ENCODE data around the gene CFAP45.

Gene CFAP45

GRCh38 chr1:159872891-159873290 lies 27.1 kb downstream of the CFAP45 start:
- DNase-seq (ENCODE audit: low spot score) = no peak

DNA sequence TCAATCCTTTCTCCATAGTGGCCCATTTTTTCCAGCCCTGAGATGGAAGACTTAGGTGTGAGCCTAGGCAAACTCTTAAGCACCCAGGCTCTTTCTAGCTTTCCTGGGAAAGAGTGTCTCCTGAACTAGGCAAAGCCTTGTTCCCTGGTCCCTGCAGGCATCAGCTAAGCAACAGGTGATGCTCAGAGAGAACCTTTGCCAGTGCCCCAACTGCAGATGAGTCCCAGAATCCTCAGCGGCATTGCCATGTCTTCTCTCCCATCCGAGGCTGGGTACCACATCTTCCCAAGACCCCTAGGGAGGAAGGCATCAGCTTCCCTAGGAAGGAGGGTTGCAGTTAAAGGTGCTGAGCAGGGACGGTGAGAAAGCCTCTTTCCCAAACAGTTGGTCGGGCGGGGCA lies 29.3 kb downstream of the CFAP45 start:
- no peak for DNase-seq (ENCODE audit: low spot score)

GRCh38 chr1:159869607-159870006 lies 30.4 kb downstream of the CFAP45 start:
- DNase-seq (ENCODE audit: low spot score) = no peak

DNA sequence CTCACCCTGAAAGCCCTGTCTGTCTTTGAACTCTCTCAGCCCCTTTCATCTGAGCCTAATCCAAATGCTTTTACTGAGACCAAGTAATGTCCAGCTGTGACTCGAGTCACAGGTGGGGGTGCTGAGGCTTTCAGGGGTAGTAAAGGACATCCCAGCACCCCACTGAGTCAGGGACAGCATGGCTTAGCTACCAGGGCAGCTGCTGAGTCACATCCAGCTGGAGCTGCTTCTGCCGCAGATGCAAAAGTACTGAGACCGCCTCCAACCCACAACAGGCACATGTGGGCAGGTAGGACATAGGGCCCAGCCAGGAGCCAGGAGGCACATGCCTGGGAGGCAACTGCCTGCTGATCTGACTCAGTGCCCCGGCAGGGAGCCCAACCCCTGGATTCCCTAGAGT lies 30.8 kb downstream of the CFAP45 start:
- no peak for DNase-seq (ENCODE audit: low spot score)

GRCh38 chr1:159868766-159869165 lies 31.2 kb downstream of the CFAP45 start:
- DNase-seq (ENCODE audit: low spot score) = no peak

- no peak for DNase-seq (ENCODE audit: low spot score)
Measured at GRCh38 chr1:159867664-159868026, 32.3 kb downstream of the CFAP45 start.

- no peak for DNase-seq (ENCODE audit: low spot score)
Measured at GRCh38 chr1:159866905-159867663, 32.9 kb downstream of the CFAP45 start.

GRCh38 chr1:159866066-159866465 lies 33.9 kb downstream of the CFAP45 start:
- no peak for DNase-seq (ENCODE audit: low spot score)

- DNase-seq (ENCODE audit: low spot score) = no peak
Measured at GRCh38 chr1:159864262-159864661, 35.7 kb downstream of the CFAP45 start.

- no peak for DNase-seq (ENCODE audit: low spot score)
Measured at GRCh38 chr1:159862557-159862956, 37.4 kb downstream of the CFAP45 start, which contains the start of gene VSIG8. Gene VSIG8, minus strand, starts transcription at chr1:159862657. Its CDS starts 136 bp downstream, at chr1:159862521.

DNA sequence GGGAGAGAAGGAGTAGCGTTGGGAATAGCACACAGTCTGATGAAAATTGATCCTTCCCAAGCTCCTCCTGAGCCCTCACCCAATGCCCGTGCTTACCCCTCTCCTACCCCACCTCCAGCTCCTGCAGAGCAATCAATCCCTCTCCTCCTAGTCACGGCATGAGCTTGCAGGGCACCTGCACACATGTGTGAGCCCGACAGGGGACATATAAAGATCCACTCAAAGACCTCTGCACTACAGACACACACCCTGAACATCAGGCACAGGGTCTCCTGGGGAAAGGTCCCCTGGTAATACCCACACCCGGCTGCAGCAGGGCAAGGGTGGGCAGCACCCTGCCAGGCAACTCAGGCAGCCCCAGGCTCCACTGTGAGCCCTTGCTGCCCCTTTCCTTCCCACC lies 37.9 kb downstream of the CFAP45 start:
- DNase-seq (ENCODE audit: low spot score) = no peak

- no peak for DNase-seq (ENCODE audit: low spot score)
Measured at GRCh38 chr1:159861218-159861617, 38.7 kb downstream of the CFAP45 start.

DNA sequence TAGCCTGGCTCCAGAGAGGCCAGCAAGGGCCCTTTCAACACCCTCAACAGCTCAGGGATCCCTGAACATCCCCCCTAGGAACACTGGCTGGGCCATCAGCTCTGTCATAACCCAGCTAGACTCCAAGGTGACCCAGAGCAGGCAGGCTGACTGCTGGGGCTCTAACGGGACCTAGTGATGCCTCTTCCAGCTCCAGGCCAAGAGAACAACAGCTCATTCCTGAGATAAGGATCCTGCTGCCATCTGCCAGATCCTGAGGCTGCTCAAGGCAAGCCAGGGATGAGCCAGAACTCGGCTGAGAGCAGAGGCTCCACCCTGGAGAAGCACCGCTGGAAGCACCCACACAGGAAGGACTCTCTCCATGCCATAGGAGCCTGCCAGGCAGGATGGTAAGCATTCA lies 39.5 kb downstream of the CFAP45 start:
- DNase-seq (ENCODE audit: low spot score) = no peak

DNA sequence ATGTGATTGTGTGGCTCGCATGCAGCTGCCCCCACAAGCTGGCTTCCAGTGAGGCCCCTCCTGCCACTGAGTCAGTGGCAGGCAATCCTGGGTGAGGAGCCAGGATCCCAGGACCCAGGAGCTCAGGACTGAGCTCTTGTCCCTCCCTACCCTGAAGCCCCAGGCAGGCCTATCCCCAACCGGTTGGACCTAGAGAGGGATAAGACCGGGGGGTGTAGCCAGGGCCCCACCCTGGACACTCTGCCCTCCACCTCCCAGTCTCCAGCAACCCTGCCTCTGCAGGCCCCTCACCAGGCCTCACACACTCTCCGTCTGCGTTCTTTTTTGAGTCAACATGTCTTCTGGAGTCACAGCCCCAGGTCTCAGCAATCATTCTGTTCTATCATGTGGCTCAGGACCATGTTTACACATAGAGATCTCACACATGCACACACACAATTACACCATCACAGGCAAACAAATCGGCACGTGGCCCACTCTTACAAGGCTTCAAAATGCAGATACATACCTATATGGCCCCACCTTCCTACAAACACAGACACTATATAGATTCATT lies 40.1 kb downstream of the CFAP45 start:
- no peak for DNase-seq (ENCODE audit: low spot score)

DNA sequence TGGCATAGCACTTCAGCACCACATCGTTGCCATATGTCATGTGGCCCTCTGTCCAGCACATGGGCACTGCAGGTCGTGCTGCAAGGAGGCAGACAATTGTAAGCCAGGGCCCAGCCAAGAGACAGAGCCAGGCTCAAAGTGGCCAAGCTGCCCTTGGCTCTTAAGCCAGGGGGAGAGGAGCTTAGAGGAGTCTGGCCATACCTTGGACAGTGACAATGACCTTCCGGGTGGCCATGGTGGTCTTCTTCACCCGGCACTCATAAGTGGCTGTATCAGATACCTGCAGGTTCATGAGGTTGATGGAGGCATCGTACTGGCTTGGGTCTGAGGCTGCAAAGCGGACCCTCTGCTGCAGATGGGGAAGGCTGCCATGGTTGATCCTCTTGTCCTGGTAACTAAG lies 42.1 kb downstream of the CFAP45 start:
- DNase-seq (ENCODE audit: low spot score) = no peak

GRCh38 chr1:159856576-159856975 lies 43.4 kb downstream of the CFAP45 start:
- DNase-seq (ENCODE audit: low spot score) = no peak

GRCh38 chr1:159855709-159856108 lies 44.3 kb downstream of the CFAP45 start:
- no peak for DNase-seq (ENCODE audit: low spot score)

GRCh38 chr1:159854693-159855192 lies 45.2 kb downstream of the CFAP45 start:
- DNase-seq (ENCODE audit: low spot score) = no peak

- no peak for DNase-seq (ENCODE audit: low spot score)
Measured at GRCh38 chr1:159854116-159854692, 45.8 kb downstream of the CFAP45 start.

GRCh38 chr1:159853417-159854115 lies 46.4 kb downstream of the CFAP45 start:
- DNase-seq (ENCODE audit: low spot score) = no peak

GRCh38 chr1:159851407-159851806 lies 48.6 kb downstream of the CFAP45 start:
- DNase-seq (ENCODE audit: low spot score) = peak; percentile 53

DNA sequence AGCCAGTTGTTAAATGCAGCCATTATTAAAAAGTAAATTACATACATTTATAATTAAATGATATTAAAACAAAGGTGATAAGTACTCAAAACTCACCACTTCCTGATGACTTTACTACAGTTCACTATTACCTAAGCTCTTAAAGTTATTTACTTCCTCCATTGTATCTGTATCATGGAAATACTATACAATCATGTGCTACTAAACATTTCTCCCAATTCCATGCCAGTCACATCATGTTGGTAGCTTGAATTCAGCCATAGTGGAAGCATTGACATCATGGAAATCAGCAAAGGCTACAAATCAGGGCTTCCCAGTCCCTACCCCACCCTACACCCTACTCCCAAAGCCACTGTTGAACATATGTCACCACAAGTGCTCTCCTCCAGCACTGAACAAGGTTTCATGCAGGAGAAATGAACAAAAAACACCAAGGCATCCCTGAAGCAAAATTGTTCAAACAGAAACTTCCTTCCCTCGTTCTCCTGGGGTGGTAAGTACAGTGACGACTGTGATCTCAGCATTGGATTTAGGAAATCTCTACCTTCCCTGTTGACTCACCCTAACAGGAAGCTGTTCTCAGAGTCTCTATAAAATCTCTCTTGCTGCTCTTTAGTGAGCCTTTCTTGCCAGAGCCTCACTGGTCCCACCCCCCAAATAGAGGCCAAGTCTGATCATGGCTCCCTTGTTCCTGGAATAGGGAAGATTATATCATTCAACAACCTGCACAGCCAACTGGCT lies 50.2 kb downstream of the CFAP45 start:
- DNase-seq (ENCODE audit: low spot score) = no peak

All from NAMALWA (cell line).